OCI-LY1 (cell line): ENCODE results near the gene RPL10L.

Source experiments
- H2AFZ ChIP-seq: fragments of 200-600 bp; sonication (generic), shearing (Covaris generic); 2 replicates; pipeline ENCODE4 v1.6.0; 2014; ENCODE audit warnings: antibody characterized with exemption, mild to moderate bottlenecking, low read length
- H3F3A ChIP-seq: fragments of 200-600 bp; sonication (generic), shearing (Covaris generic); 2 replicates; pipeline ENCODE4 v1.6.0; 2014; ENCODE audit warnings: mild to moderate bottlenecking, antibody characterized with exemption, low read length, moderate library complexity; ENCODE audit not compliant: insufficient read depth
- H3K27ac ChIP-seq: fragments of 200-600 bp; sonication (generic); 2 replicates; pipeline ENCODE4 v1.5.1; 2014; ENCODE audit warnings: low read length, mixed run types, mild to moderate bottlenecking, low read depth; ENCODE audit not compliant: poor library complexity, severe bottlenecking
- H3K27me3 ChIP-seq: fragments of 200-600 bp; sonication (generic); 2 replicates; pipeline ENCODE4 v1.6.0; 2014; ENCODE audit warnings: antibody characterized with exemption, mild to moderate bottlenecking, low read length, moderate library complexity; ENCODE audit not compliant: insufficient read depth
- H3K36me3 ChIP-seq: fragments of 200-600 bp; sonication (generic); 2 replicates; pipeline ENCODE4 v1.6.1; 2014; ENCODE audit warnings: mild to moderate bottlenecking, antibody characterized with exemption, low read length, moderate library complexity, mixed read lengths; ENCODE audit not compliant: insufficient read depth
- H3K4me1 ChIP-seq: fragments of 200-600 bp; sonication (generic); 2 replicates; pipeline ENCODE4 v1.5.1; 2014; ENCODE audit warnings: mild to moderate bottlenecking, low read length, moderate library complexity; ENCODE audit not compliant: insufficient read depth, severe bottlenecking
- H3K4me2 ChIP-seq: fragments of 200-600 bp; sonication (generic), shearing (Covaris generic); 2 replicates; pipeline ENCODE4 v1.6.1; 2014; ENCODE audit warnings: low read length
- H3K4me3 ChIP-seq: fragments of 200-600 bp; sonication (generic); 2 replicates; pipeline ENCODE4 v1.5.1; 2014; ENCODE audit warnings: low read length, low read depth, mild to moderate bottlenecking, mixed read lengths; ENCODE audit not compliant: poor library complexity, severe bottlenecking
- H3K79me2 ChIP-seq: fragments of 200-600 bp; shearing (Covaris generic); 2 replicates; pipeline ENCODE4 v1.6.1; 2016; ENCODE audit warnings: mixed run types, low read length, mixed read lengths; ENCODE audit not compliant: insufficient read depth
- H3K9ac ChIP-seq: fragments of 200-600 bp; sonication (generic), shearing (Covaris generic); 2 replicates; pipeline ENCODE4 v1.6.1; 2014; ENCODE audit warnings: mild to moderate bottlenecking, low read length, mixed read lengths
- H3K9me2 ChIP-seq: fragments of 200-600 bp; sonication (generic), shearing (Covaris generic); 2 replicates; pipeline ENCODE4 v1.6.1; 2014; ENCODE audit warnings: low read depth, mild to moderate bottlenecking, low read length, mixed read lengths
- H3K9me3 ChIP-seq: fragments of 200-600 bp; shearing (Covaris generic); 2 replicates; pipeline ENCODE4 v1.6.1; 2014; ENCODE audit warnings: low read length, mixed read lengths
- H4K20me1 ChIP-seq: fragments of 200-600 bp; sonication (generic), shearing (Covaris generic); 2 replicates; pipeline ENCODE4 v1.6.0; 2016; ENCODE audit warnings: mild to moderate bottlenecking, low read length; ENCODE audit not compliant: insufficient read depth
- EZH2 ChIP-seq: fragments of 200-600 bp; sonication (generic), shearing (Covaris generic); IDR thresholded peaks from 2 replicates; pipeline ENCODE4 v1.8.0; 2017; ENCODE audit warnings: borderline replicate concordance, mixed run types, mild to moderate bottlenecking, antibody characterized with exemption, low read length, moderate library complexity, mixed read lengths
- TF ChIP-seq, protein P1 (sequence below): fragments of 200-600 bp; sonication (generic), shearing (Covaris generic); IDR thresholded peaks from 2 replicates; pipeline ENCODE4 v1.5.1; 2017; ENCODE audit warnings: mild to moderate bottlenecking, antibody characterized with exemption, low read length, moderate library complexity, mixed read lengths

RPL10L gene

DNA sequence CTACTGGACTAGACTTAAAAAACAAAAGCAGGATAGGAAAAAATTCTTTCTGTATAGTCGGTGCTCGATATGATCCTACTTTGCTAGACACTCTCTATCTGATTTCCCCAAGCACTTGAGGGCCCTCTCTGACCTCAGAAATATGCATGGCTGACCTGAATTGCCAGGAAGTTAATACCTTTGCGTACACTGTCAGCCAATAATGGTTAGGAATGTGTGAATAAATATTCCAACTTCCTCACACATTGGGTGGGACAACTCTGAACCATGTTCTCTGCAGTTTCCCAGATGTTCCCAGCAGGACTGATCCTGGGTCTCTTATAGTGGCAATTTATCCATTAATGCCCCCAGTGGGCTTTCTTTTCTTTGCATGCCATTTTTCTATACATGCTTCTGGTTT, 20.5 kb upstream of the RPL10L start:
- no peak for TF ChIP-seq EZH2
- TF ChIP-seq, protein P1, sequence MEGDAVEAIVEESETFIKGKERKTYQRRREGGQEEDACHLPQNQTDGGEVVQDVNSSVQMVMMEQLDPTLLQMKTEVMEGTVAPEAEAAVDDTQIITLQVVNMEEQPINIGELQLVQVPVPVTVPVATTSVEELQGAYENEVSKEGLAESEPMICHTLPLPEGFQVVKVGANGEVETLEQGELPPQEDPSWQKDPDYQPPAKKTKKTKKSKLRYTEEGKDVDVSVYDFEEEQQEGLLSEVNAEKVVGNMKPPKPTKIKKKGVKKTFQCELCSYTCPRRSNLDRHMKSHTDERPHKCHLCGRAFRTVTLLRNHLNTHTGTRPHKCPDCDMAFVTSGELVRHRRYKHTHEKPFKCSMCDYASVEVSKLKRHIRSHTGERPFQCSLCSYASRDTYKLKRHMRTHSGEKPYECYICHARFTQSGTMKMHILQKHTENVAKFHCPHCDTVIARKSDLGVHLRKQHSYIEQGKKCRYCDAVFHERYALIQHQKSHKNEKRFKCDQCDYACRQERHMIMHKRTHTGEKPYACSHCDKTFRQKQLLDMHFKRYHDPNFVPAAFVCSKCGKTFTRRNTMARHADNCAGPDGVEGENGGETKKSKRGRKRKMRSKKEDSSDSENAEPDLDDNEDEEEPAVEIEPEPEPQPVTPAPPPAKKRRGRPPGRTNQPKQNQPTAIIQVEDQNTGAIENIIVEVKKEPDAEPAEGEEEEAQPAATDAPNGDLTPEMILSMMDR, result no peak
- no peaks in the 10 kb centered on the region for H3K9me2 ChIP-seq

DNA sequence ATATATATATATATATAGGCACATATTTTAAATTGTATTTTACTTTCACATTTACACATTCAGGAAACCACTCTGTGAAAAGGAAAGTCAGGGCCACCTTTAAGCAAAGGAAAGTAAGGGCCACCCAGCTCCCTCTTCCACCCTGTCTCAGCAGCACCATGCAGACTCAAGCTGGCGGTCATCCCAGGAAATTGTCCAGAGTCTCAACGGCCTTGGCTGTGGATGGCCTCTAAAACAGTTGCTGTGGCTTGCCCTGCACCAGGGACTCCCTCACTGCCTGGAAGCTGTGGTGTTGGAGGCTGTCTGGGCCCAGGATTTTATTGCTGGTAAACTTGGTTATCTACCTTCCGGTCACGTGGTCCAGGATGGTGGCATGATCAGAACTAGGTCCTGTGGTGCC, 11.8 kb upstream of the RPL10L start:
- Histone ChIP-seq H3K9me3 (no peaks in the 10 kb centered on the region), H3K4me3 (no peak overlapping the region), H2AFZ (no peak overlapping the region), H3F3A (no peaks in the 10 kb centered on the region), H3K9me2 (no peaks in the 10 kb centered on the region), H3K4me1 (no peaks in the 10 kb centered on the region), H4K20me1 (no peaks in the 10 kb centered on the region), H3K27me3 (no peaks in the 10 kb centered on the region), H3K36me3 (no peaks in the 10 kb centered on the region), H3K79me2 (no peaks in the 10 kb centered on the region), H3K4me2 (no peak overlapping the region), H3K27ac (no peak overlapping the region), H3K9ac (no peak overlapping the region)
- TF ChIP-seq, protein P1, result no peak
- no peak for TF ChIP-seq EZH2

More for the DNA sequence above, 20.5 kb upstream of the RPL10L start:
- H3K9ac ChIP-seq, result no peak overlapping the region
- H3K4me1 ChIP-seq, result no peaks in the 10 kb centered on the region
- H3K27me3 ChIP-seq, result no peaks in the 10 kb centered on the region
- H3F3A ChIP-seq, result no peaks in the 10 kb centered on the region
- H3K4me2 ChIP-seq, result no peak overlapping the region
- no peaks in the 10 kb centered on the region for H3K9me3 ChIP-seq
- H2AFZ ChIP-seq, result no peak overlapping the region
- no peaks in the 10 kb centered on the region for H4K20me1 ChIP-seq
- H3K79me2 ChIP-seq, result no peaks in the 10 kb centered on the region
- no peak overlapping the region for H3K4me3 ChIP-seq
- no peak overlapping the region for H3K27ac ChIP-seq
- no peaks in the 10 kb centered on the region for H3K36me3 ChIP-seq

DNA sequence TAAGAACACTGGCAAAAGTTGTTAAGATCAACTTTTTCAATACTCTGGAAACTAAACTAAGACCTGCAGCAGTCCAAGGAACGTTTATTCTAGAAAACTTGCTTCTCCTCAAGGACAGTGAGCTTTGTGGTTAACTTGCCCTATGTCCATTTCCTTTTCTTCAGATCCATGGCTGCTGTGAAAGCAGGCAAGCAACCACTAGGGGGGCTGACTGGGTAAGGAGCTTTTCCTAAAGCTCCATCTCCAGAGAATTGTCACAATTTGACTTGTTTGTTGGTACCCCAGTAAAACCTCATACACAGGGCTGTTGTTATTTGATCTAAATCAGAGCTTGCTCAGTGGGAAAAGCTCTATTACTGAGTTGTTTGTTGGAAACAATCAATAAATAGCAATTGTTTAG, 10.1 kb upstream of the RPL10L start:
- Histone ChIP-seq H3K9me2 (no peaks in the 10 kb centered on the region), H3K4me1 (no peaks in the 10 kb centered on the region), H3K79me2 (no peaks in the 10 kb centered on the region), H2AFZ (no peak overlapping the region), H3K9ac (no peak overlapping the region), H3F3A (no peaks in the 10 kb centered on the region), H3K27me3 (no peaks in the 10 kb centered on the region), H3K9me3 (no peaks in the 10 kb centered on the region), H3K27ac (no peak overlapping the region), H3K4me2 (no peak overlapping the region), H3K36me3 (no peaks in the 10 kb centered on the region), H3K4me3 (no peak overlapping the region), H4K20me1 (no peaks in the 10 kb centered on the region)
- no peak for TF ChIP-seq EZH2

DNA sequence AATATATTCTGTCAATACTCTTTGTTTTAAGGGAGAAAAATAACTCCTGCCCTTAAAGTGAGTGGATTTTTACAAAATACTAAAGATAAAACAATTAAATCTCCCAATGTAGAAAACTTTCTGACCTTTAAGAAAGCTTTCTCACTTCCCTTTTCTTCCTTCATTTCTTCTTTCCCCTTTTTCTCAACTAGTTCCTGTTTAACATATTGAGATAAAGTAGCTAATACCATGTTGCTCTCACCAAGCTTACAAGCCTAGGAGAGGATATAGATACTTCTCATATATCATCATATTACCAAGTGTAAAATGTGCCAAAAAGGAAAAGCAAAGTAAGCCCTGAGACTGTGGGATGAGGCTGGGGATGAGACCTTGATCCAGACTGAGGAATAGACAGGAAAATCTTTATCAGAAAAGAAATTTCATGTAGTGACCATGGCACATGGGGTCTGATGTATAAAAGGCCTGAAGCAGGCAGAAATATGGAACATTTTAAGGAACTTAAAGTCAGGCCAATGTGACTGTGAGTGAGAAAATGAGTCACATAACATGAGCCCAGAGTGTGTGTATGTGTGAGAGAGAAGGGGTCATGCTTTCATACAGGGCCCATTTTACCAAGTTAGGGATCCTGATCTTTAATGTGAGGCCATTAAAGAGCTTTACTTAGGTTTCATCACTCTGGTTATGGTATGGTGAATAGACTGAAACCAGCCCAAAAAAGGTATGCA, 1.6 kb upstream of the RPL10L start:
- no peaks in the 10 kb centered on the region for H3K9me3 ChIP-seq

More for the DNA sequence above, 1.6 kb upstream of the RPL10L start:
- H2AFZ ChIP-seq, result no peak overlapping the region
- no peak for TF ChIP-seq EZH2
- TF ChIP-seq, protein P1, result no peak
- H3K4me3 ChIP-seq, result no peak overlapping the region
- H3K36me3 ChIP-seq, result no peaks in the 10 kb centered on the region
- no peaks in the 10 kb centered on the region for H3K27me3 ChIP-seq
- H3K9me2 ChIP-seq, result no peaks in the 10 kb centered on the region
- H3K27ac ChIP-seq, result no peak overlapping the region
- no peaks in the 10 kb centered on the region for H3K4me1 ChIP-seq
- no peaks in the 10 kb centered on the region for H4K20me1 ChIP-seq
- H3K4me2 ChIP-seq, result no peak overlapping the region
- H3K79me2 ChIP-seq, result no peaks in the 10 kb centered on the region
- H3F3A ChIP-seq, result no peaks in the 10 kb centered on the region
- H3K9ac ChIP-seq, result no peak overlapping the region
